Measurements from ENCODE around the gene C1orf210.

C1orf210 gene

GRCh38 chr1:43312212-43312623, 26.8 kb upstream of the C1orf210 start:
- no peak for DNase-seq

- DNase-seq: no peak
Measured at GRCh38 chr1:43311521-43311920, 26.1 kb upstream of the C1orf210 start.

GRCh38 chr1:43309405-43310025, 24.1 kb upstream of the C1orf210 start:
- DNase-seq: no peak

- DNase-seq: no peak
Measured at GRCh38 chr1:43308635-43309404, 23.4 kb upstream of the C1orf210 start.

- no peak for DNase-seq
Measured at GRCh38 chr1:43307458-43308158, 22.2 kb upstream of the C1orf210 start.

GRCh38 chr1:43306688-43307457, 21.5 kb upstream of the C1orf210 start:
- no peak for DNase-seq

GRCh38 chr1:43305926-43306687, 20.7 kb upstream of the C1orf210 start:
- DNase-seq: no peak

- no peak for DNase-seq
Measured at GRCh38 chr1:43305461-43305860, 20.1 kb upstream of the C1orf210 start.

- no peak for DNase-seq
Measured at GRCh38 chr1:43304771-43305300, 19.5 kb upstream of the C1orf210 start.

GRCh38 chr1:43304314-43304681, 18.9 kb upstream of the C1orf210 start:
- no peak for DNase-seq

GRCh38 chr1:43303471-43304313, 18.3 kb upstream of the C1orf210 start:
- no peak for DNase-seq

GRCh38 chr1:43302721-43303470, 17.5 kb upstream of the C1orf210 start:
- no peak for DNase-seq

GRCh38 chr1:43302201-43302600, 16.8 kb upstream of the C1orf210 start:
- no peak for DNase-seq

- DNase-seq: no peak
Measured at GRCh38 chr1:43300378-43301094, 15.2 kb upstream of the C1orf210 start, which contains the start of gene TIE1. Gene TIE1, plus strand, starts transcription at chr1:43300982. Its CDS starts 90 bp downstream, at chr1:43301072.

- DNase-seq: no peak
Measured at GRCh38 chr1:43299101-43299500, 13.7 kb upstream of the C1orf210 start.

GRCh38 chr1:43298055-43298454, 12.7 kb upstream of the C1orf210 start:
- DNase-seq: no peak

GRCh38 chr1:43296207-43296606, 10.8 kb upstream of the C1orf210 start:
- no peak for DNase-seq

- DNase-seq: no peak
Measured at GRCh38 chr1:43294761-43295160, 9.4 kb upstream of the C1orf210 start.

- no peak for DNase-seq
Measured at GRCh38 chr1:43293896-43294760, 8.7 kb upstream of the C1orf210 start.
